Astrocyte of the hippocampus (primary cell): ENCODE measurements around the gene G6PC2.

Experiments
- DNase-seq: peaks from one replicate; pipeline ENCODE4 v3.0.0; 2011; ENCODE audit warnings: low read depth, low spot score

G6PC2 gene

DNA sequence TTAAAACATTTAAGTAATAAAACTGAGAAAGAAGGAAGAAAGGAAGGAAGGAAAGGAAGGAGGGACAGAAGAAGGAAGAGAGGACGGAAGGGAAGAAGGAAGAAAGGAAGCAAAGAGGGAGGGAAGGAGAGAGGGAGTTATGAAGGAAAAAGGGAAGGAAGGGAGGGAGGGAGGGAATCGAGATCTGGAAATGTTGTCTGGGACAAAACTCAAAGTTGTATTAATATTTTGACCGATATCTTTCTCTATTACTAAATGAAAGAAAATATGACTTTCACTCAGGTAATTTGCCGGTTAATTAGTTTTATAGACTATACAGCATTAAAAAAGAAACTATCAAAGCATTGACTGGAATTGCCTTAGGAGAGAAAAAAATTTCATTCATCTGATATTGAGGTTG lies 44.4 kb downstream of the G6PC2 start:
- no peak for DNase-seq

DNA sequence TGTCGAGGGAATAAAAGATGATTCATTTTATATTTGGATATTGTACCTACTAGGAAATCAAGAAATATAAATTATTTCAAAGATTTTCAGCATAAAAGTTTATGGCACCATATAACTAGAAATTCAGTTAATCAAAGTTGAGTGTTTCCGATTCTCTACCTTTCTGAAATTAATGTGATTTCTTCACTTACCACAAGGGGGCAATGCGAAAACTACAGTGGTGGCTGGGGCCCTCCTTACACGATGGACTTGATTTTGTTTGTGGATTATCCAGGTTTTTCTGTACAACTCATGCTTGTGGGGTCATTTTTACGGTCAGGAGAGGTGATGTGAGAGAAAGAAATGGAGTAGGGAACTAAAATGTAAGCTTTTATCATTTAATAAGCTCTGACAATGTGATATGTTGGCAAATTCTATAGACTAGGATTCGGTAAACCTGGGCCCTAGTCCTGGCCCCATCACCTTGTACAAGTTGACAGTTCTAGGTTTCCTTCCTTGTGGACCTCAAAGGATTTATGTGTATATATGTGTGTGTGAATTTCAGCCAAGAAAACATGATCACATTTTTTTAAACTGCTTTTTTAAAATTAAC lies 47.6 kb downstream of the G6PC2 start:
- peak; percentile 19 for DNase-seq

DNA sequence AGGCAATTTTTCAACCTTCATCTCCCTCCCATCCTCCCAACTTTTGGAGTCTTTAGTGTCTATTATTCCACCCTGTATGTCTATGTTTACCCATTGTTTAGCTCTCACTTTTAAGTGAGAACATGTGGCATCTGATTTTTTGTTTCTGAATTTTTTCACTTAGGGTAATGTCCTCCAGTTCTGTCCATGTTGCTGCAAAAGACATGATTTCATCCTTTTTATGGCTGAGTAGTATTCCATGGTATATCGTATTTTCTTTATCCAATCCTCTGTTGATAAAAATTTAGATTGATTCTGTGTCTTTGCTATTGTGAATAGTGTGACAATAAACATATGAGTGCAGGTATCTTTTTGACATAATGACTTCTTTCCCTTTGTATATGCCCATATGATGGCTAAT lies 48.2 kb downstream of the G6PC2 start:
- no peak for DNase-seq

DNA sequence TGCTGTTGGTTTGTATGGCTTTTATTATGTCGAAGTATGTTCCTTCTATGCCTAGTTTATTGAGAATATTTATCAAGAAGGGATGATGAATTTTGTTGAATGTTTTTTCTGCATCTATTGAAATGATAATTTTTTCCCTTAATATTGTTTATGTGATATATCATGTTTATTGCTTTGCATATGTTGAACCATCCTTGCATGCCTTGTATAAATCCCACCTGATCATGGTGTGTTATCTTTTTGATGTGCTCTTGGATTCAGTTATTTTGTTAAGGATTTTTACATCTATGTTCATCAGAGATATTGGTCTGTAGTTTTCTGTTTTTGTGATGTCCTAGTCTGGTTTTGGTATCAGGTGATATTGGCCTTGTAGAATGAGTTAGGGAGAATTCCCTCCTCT lies 50.8 kb downstream of the G6PC2 start:
- no peak for DNase-seq

- DNase-seq, result no peak
Measured at GRCh38 chr2:168952424-168952823, 51.3 kb downstream of the G6PC2 start.

DNA sequence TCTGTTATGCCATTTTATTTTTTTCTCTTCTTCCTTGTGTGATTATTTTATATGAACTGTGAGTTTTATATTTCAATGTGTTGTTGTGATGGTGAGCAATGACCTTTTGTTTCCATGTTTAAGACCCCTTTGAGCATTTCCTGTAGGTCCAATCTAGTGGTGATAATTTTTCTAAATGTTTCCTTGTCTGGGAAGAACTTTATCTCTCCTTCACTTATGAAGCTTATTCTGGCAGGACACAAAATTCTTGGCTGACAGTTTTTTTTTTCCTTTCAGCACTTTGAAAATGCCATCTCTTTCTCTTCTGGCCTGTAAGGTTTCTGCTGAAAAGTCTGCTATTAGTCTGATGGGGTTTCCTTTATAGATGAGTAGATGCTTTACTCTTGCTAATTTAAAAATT lies 53.2 kb downstream of the G6PC2 start:
- DNase-seq, result no peak

DNA sequence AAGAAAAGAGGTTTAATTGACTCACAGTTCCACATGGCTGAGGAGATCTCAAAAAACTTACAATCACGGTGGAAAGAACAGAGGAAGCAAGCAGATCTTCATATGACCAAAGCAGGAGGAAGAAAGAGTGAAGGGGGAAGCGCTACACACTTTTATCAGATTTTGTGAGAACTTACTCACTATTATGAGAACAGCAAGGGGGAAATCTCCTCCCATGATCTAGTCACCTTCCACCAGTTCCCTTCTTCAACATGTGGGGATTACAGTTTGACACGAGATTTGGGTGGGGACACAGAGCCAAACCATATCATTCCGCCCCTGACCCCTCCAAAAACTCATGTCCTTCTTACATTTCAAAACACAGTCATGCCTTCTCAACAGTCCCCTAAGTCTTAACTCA lies 54.2 kb downstream of the G6PC2 start:
- no peak for DNase-seq

- DNase-seq, result no peak
Measured at GRCh38 chr2:168956392-168956791, 55.3 kb downstream of the G6PC2 start.
